Vagina (tissue), 2 donors: ENCODE measurements around the gene ANKUB1. TPM values are rescaled to one million over a fixed set of nuclear protein-coding genes. Genes with fewer than 3 reads are reported as not detected.

Experiments
- DNase-seq, 2 donors: peaks; one replicate each; pipeline ENCODE4 v3.0.0-alpha.2; 2017; ENCODE audit errors: extremely low spot score in 2 of 2
- H3K27ac ChIP-seq: fragments of 200-600 bp; sonication (generic); one replicate; pipeline ENCODE4 v1.5.1; 2019
- H3K27me3 ChIP-seq: fragments of 200-600 bp; sonication (generic); one replicate; pipeline ENCODE4 v1.5.1; 2019
- H3K36me3 ChIP-seq, 2 donors: fragments of 200-600 bp; sonication (generic); one replicate each; pipeline ENCODE4 v1.5.1; 2017 to 2019
- H3K4me1 ChIP-seq: fragments of 200-600 bp; sonication (generic); one replicate; pipeline ENCODE4 v1.5.1; 2019
- H3K4me3 ChIP-seq, 2 donors: fragments of 200-600 bp; sonication (generic); 1 replicate in 1 of 2; 2 replicates in 1 of 2; pipeline ENCODE4 v1.5.1; 2016 to 2019
- H3K9me3 ChIP-seq: fragments of 200-600 bp; sonication (generic); one replicate; pipeline ENCODE4 v1.5.1; 2019
- POLR2A ChIP-seq, 2 donors: fragments of 450-650 bp; IDR thresholded peaks; one replicate each; pipeline ENCODE4 v1.6.1; 2017; ENCODE audit warnings: antibody characterized with exemption in 2 of 2, mild to moderate bottlenecking in 2 of 2, moderate library complexity in 2 of 2
- POLR2AphosphoS5 ChIP-seq, 2 donors: sonication (generic); formaldehyde crosslinking; IDR thresholded peaks; one replicate each; pipeline ENCODE4 v1.9.0; 2017; ENCODE audit warnings: antibody characterized with exemption in 2 of 2, mild to moderate bottlenecking in 2 of 2, low read depth in 1 of 2; ENCODE audit not compliant: insufficient read depth in 1 of 2
- intact Hi-C: fragments of 100-400 bp; cut with DNase I; formaldehyde crosslinking; loops from one replicate; pipeline ENCODE4 v1.15.1; 2023
- total RNA-seq: library from RNA; depleted of rRNA; stranded (reverse); fragments of >200 nt; gene quantifications from one replicate; pipeline ENCODE4 v1.2.3, GENCODE V29; 2016
- TF ChIP-seq, protein P1 (sequence below), 3 experiments: fragments of 450-650 bp in 2 of 3; fragments of 200-600 bp in 1 of 3; sonication (generic) in 1 of 3; IDR thresholded peaks; one replicate each; pipeline ENCODE4 v1.5.1; 2017 to 2019; ENCODE audit warnings: antibody characterized with exemption in 3 of 3, mild to moderate bottlenecking in 2 of 3, moderate library complexity in 2 of 3

The ANKUB1 gene
- total RNA-seq, 1 donor from 2014 or later: not detected

- H3K4me3 ChIP-seq: no peak overlapping the region
- no peak for DNase-seq
- no peaks in the 10 kb centered on the region for H3K9me3 ChIP-seq
- no peaks in the 10 kb centered on the region for H3K36me3 ChIP-seq
- H3K27me3 ChIP-seq: no peaks in the 10 kb centered on the region
- no peak overlapping the region for H3K27ac ChIP-seq
- peaks cover 15% of the 10 kb centered on the region for H3K4me1 ChIP-seq
- no peak for TF ChIP-seq POLR2AphosphoS5 (IDR thresholded peaks at IDR 0.05; ENCODE audit: insufficient read depth in 1 of 2, low read depth in 1 of 2)
- TF ChIP-seq, protein P1, sequence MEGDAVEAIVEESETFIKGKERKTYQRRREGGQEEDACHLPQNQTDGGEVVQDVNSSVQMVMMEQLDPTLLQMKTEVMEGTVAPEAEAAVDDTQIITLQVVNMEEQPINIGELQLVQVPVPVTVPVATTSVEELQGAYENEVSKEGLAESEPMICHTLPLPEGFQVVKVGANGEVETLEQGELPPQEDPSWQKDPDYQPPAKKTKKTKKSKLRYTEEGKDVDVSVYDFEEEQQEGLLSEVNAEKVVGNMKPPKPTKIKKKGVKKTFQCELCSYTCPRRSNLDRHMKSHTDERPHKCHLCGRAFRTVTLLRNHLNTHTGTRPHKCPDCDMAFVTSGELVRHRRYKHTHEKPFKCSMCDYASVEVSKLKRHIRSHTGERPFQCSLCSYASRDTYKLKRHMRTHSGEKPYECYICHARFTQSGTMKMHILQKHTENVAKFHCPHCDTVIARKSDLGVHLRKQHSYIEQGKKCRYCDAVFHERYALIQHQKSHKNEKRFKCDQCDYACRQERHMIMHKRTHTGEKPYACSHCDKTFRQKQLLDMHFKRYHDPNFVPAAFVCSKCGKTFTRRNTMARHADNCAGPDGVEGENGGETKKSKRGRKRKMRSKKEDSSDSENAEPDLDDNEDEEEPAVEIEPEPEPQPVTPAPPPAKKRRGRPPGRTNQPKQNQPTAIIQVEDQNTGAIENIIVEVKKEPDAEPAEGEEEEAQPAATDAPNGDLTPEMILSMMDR (IDR thresholded peaks at IDR 0.05): no peak
- TF ChIP-seq POLR2A (IDR thresholded peaks at IDR 0.05): no peak
- intact Hi-C loops: no loop called here
These were observed 17.3 kb upstream of the ANKUB1 start for GRCh38 chr3:149809699-149810098.

GRCh38 chr3:149808209-149808829 is 16.0 kb upstream of the ANKUB1 start:
- no peak for DNase-seq
- no peaks in the 10 kb centered on the region for H3K36me3 ChIP-seq
- no peaks in the 10 kb centered on the region for H3K9me3 ChIP-seq
- intact Hi-C loops: no loop called here
- no peak overlapping the region for H3K27ac ChIP-seq
- H3K4me1 ChIP-seq: peaks cover 8% of the 10 kb centered on the region
- no peaks in the 10 kb centered on the region for H3K27me3 ChIP-seq
- TF ChIP-seq POLR2A (IDR thresholded peaks at IDR 0.05) (no peak), POLR2AphosphoS5 (IDR thresholded peaks at IDR 0.05; ENCODE audit: insufficient read depth in 1 of 2, low read depth in 1 of 2) (peak in 1 of 2 donors; percentile 38)
- TF ChIP-seq, protein P1 (IDR thresholded peaks at IDR 0.05): peak; percentile 53 to 70 (median 56)
- H3K4me3 ChIP-seq: no peak overlapping the region

DNA sequence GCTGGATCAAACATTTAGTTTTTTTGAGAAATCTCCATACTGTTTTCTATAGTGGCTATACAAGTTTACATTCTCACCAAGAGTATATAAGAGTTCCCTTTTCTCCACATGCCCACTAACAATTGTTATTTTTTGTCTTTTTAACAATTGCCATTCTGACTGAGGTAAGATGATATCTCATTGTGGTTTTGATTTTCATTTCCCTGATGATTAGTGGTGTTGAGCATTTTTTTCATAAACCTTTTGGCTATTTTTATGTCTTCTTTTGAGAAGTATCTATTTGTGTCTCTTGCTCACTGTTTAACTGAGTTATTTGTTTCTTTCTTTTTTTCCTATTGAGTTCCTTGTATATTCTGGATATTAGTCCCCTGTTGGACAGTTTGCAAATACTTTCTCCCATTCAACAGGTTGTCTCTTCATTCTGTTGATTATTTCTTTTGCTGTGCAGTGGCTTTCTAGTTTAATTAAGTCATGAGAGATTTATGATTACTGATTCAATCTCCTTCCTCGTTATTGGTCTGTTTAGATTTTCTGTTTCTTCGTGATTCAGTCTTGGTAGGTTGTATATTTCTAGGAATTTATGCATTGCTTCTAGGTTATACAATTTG is 13.9 kb upstream of the ANKUB1 start:
- no peak overlapping the region for H3K4me3 ChIP-seq
- no peak for TF ChIP-seq POLR2A (IDR thresholded peaks at IDR 0.05)
- TF ChIP-seq POLR2AphosphoS5 (IDR thresholded peaks at IDR 0.05; ENCODE audit: insufficient read depth in 1 of 2, low read depth in 1 of 2): no peak
- TF ChIP-seq, protein P1 (IDR thresholded peaks at IDR 0.05): no peak

DNA sequence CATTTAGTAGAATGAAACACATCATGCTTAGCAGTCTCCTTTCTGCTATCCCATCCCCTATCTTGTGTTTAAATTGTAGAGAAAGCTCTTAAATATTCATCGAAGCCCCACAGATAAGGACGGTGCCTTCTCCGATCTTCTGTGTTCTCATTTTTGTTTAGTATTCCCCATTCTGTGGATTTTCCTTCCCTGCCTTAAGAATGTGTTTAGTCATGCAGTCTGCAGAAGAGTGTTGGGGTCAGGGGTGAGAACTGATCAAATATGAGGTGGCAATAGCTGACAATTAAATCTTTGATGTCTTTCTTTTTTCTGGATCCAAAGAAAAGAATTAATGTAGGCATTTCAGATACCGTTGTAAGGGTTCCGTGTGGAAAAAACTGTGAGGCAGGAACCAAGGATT is 9.3 kb upstream of the ANKUB1 start:
- H3K9me3 ChIP-seq: no peaks in the 10 kb centered on the region
- no peak for TF ChIP-seq POLR2AphosphoS5 (IDR thresholded peaks at IDR 0.05; ENCODE audit: insufficient read depth in 1 of 2, low read depth in 1 of 2)
- TF ChIP-seq POLR2A (IDR thresholded peaks at IDR 0.05): no peak
- TF ChIP-seq, protein P1 (IDR thresholded peaks at IDR 0.05): no peak
- H3K27ac ChIP-seq: no peak overlapping the region
- intact Hi-C loops: no loop called here
- no peaks in the 10 kb centered on the region for H3K27me3 ChIP-seq
- no peak overlapping the region for H3K4me3 ChIP-seq
- no peaks in the 10 kb centered on the region for H3K4me1 ChIP-seq
- no peak for DNase-seq
- no peaks in the 10 kb centered on the region for H3K36me3 ChIP-seq

More for the DNA sequence above, 13.9 kb upstream of the ANKUB1 start:
- Histone ChIP-seq H3K36me3 (no peaks in the 10 kb centered on the region), H3K27me3 (no peaks in the 10 kb centered on the region), H3K9me3 (no peaks in the 10 kb centered on the region), H3K27ac (no peak overlapping the region), H3K4me1 (no peaks in the 10 kb centered on the region)
- intact Hi-C loops: no loop called here
- DNase-seq: no peak

GRCh38 chr3:149801195-149801594 is 8.8 kb upstream of the ANKUB1 start:
- no peaks in the 10 kb centered on the region for H3K36me3 ChIP-seq
- no peaks in the 10 kb centered on the region for H3K4me1 ChIP-seq
- intact Hi-C loops: no loop called here
- H3K9me3 ChIP-seq: no peaks in the 10 kb centered on the region
- no peak overlapping the region for H3K4me3 ChIP-seq
- TF ChIP-seq POLR2AphosphoS5 (IDR thresholded peaks at IDR 0.05; ENCODE audit: insufficient read depth in 1 of 2, low read depth in 1 of 2): no peak
- TF ChIP-seq POLR2A (IDR thresholded peaks at IDR 0.05): no peak
- TF ChIP-seq, protein P1 (IDR thresholded peaks at IDR 0.05): no peak
- no peak overlapping the region for H3K27ac ChIP-seq
- no peak for DNase-seq
- no peaks in the 10 kb centered on the region for H3K27me3 ChIP-seq
